ENCODE results near the gene CPED1.

DNA sequence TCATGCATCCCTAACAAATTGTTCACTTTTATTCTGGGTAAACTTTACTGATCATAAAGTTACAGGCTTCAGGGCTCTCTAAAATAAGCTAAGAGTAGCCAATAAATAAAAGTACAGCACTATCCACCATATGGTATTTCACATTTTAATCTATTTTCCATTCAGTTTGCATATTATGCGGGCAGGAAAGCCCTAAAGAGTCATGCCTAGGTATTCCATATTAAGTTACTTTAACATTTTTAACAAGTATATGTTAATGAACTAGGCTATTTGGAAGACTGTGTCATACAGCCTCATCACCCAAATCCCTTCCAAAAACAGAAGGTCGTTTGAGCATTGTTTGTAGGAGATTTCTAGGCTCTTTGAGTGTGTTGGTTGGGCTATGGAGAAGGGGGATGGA lies 106.3 kb downstream of the CPED1 start:
- TF ChIP-seq, protein P1, sequence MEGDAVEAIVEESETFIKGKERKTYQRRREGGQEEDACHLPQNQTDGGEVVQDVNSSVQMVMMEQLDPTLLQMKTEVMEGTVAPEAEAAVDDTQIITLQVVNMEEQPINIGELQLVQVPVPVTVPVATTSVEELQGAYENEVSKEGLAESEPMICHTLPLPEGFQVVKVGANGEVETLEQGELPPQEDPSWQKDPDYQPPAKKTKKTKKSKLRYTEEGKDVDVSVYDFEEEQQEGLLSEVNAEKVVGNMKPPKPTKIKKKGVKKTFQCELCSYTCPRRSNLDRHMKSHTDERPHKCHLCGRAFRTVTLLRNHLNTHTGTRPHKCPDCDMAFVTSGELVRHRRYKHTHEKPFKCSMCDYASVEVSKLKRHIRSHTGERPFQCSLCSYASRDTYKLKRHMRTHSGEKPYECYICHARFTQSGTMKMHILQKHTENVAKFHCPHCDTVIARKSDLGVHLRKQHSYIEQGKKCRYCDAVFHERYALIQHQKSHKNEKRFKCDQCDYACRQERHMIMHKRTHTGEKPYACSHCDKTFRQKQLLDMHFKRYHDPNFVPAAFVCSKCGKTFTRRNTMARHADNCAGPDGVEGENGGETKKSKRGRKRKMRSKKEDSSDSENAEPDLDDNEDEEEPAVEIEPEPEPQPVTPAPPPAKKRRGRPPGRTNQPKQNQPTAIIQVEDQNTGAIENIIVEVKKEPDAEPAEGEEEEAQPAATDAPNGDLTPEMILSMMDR (conservative IDR thresholded peaks at IDR 0.05; ENCODE audit: low read depth in 2 of 2), result no peak
- TF ChIP-seq EZH2phosphoT487 (IDR thresholded peaks at IDR 0.05; ENCODE audit: unreplicated experiment), result no peak
- no peak for TF ChIP-seq EZH2 (IDR thresholded peaks at IDR 0.05; ENCODE audit: low read depth, unreplicated experiment)
- TF ChIP-seq, protein P2, sequence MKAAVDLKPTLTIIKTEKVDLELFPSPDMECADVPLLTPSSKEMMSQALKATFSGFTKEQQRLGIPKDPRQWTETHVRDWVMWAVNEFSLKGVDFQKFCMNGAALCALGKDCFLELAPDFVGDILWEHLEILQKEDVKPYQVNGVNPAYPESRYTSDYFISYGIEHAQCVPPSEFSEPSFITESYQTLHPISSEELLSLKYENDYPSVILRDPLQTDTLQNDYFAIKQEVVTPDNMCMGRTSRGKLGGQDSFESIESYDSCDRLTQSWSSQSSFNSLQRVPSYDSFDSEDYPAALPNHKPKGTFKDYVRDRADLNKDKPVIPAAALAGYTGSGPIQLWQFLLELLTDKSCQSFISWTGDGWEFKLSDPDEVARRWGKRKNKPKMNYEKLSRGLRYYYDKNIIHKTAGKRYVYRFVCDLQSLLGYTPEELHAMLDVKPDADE (IDR thresholded peaks at IDR 0.05), result no peak
- no peak for TF ChIP-seq CREB1 (CRISPR knock-in tag; IDR thresholded peaks at IDR 0.05; ENCODE audit: low read depth)
- no peak for TF ChIP-seq JUNB (IDR thresholded peaks at IDR 0.05; ENCODE audit: unreplicated experiment)

Data from GM23338 (cell line).